Activated CD4-positive, CD25-positive, alpha-beta regulatory T cell (primary cell): ENCODE measurements around the gene TNFSF11.

Experiments used
- DNase-seq, 4 experiments: peaks; one replicate each; lab custom pipeline; 2025; lab: John Stamatoyannopoulos, UW

Gene TNFSF11

GRCh38 chr13:42561752-42562467, 12.0 kb upstream of the TNFSF11 start:
- DNase-seq = no peak

- no peak for DNase-seq
Measured at GRCh38 chr13:42567906-42568305, 6.0 kb upstream of the TNFSF11 start.

- no peak for DNase-seq
Measured at GRCh38 chr13:42569576-42570344, 4.2 kb upstream of the TNFSF11 start.

- DNase-seq = no peak
Measured at GRCh38 chr13:42571895-42572294, 2.1 kb upstream of the TNFSF11 start.

GRCh38 chr13:42574435-42575311, 721 bp downstream of the TNFSF11 start:
- peak in 2 of 4 experiments; percentile 3 to 6 for DNase-seq

GRCh38 chr13:42575938-42576337, 2.0 kb downstream of the TNFSF11 start:
- DNase-seq = no peak

- no peak for DNase-seq
Measured at GRCh38 chr13:42577538-42577937, 3.6 kb downstream of the TNFSF11 start.

GRCh38 chr13:42580644-42581043, 6.7 kb downstream of the TNFSF11 start:
- no peak for DNase-seq

GRCh38 chr13:42581427-42581826, 7.5 kb downstream of the TNFSF11 start:
- DNase-seq = no peak

GRCh38 chr13:42591602-42592001, 17.6 kb downstream of the TNFSF11 start:
- no peak for DNase-seq

GRCh38 chr13:42592915-42593900, 19.3 kb downstream of the TNFSF11 start:
- DNase-seq = no peak

GRCh38 chr13:42594481-42595252, 20.7 kb downstream of the TNFSF11 start:
- DNase-seq = peak in 3 of 4 experiments; percentile 4 to 34 (median 7)

- DNase-seq = no peak
Measured at GRCh38 chr13:42595253-42595571, 21.3 kb downstream of the TNFSF11 start.

GRCh38 chr13:42597505-42597904, 23.6 kb downstream of the TNFSF11 start:
- no peak for DNase-seq

GRCh38 chr13:42600943-42601342, 27.0 kb downstream of the TNFSF11 start:
- no peak for DNase-seq

- DNase-seq = no peak
Measured at GRCh38 chr13:42602906-42603305, 29.0 kb downstream of the TNFSF11 start.

GRCh38 chr13:42603571-42603970, 29.6 kb downstream of the TNFSF11 start:
- no peak for DNase-seq

GRCh38 chr13:42607546-42607945, 33.6 kb downstream of the TNFSF11 start:
- DNase-seq = no peak

GRCh38 chr13:42610649-42611048, 36.7 kb downstream of the TNFSF11 start:
- no peak for DNase-seq

GRCh38 chr13:42611086-42611779, 37.3 kb downstream of the TNFSF11 start:
- no peak for DNase-seq
